Measurements from ENCODE around the gene RGS3.

- no peak for TF ChIP-seq EZH2 (IDR thresholded peaks at IDR 0.05; ENCODE audit: insufficient read depth, poor library complexity, severe bottlenecking)
- TF ChIP-seq EZH2phosphoT487 (IDR thresholded peaks at IDR 0.05; ENCODE audit: insufficient read depth, low read depth) = no peak
These were observed 143.0 kb downstream of the RGS3 start for GRCh38 chr9:113606510-113606909.

Data from GM23248 (cell line).